ENCODE results near the gene CASTOR2. TPM values are rescaled to one million over a fixed set of nuclear protein-coding genes. Genes with fewer than 3 reads are reported as not detected.
"Not testable (repeated sequence)": the region's sequence is repeated elsewhere in the genome, so short reads cannot be mapped to it uniquely, and the experiment has no call there.

Gene CASTOR2
- 5.3 and 12.0 TPM in 2 replicates for total RNA-seq (2014; rRNA removed; shearing (Covaris generic))

DNA sequence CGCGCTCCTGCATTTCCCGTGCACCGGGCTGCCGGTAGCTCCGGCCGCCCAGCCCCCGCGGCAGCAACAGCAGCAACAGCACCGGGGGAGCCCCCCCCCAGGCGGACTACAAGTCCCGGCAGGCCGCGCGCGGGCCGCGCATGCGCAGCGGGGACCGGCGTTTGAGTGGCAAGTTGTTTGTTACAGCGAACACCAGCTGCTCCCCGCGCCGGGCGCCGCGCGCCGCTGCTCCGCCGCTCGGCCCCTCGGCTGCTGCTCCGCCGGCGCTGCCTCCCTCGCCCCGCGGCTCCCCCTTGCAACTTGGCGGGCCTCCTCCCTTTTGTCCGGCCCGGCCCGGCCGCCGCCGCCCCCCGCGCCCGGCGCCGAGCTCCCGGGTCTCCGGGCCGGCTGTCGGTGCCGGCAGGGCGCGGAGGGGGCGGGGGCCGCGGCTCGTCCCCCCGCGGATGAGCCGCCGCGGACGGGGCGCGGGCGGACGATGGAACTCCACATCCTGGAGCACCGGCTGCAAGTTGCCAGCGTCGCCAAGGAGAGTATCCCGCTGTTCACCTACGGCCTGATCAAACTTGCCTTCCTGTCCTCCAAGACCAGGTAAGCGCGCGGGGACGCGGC, at the start of gene CASTOR2:
Gene CASTOR2, plus strand, starts transcription at position 195 of the 609 bp plus-strand sequence. Its CDS starts 281 bp downstream, at position 476.
- not testable (repeated sequence) for DNase-seq (ENCODE audit: low spot score)

GRCh38 chr7:74922321-74922890, 42.1 kb upstream of the CASTOR2 start:
- not testable (repeated sequence) for DNase-seq (ENCODE audit: low spot score)

GRCh38 chr7:74923644-74924043, 40.9 kb upstream of the CASTOR2 start:
- DNase-seq (ENCODE audit: low spot score): not testable (repeated sequence)

- DNase-seq (ENCODE audit: low spot score): not testable (repeated sequence)
These were observed 37.5 kb upstream of the CASTOR2 start for GRCh38 chr7:74926968-74927367.

GRCh38 chr7:74931563-74932328, 32.8 kb upstream of the CASTOR2 start:
- DNase-seq (ENCODE audit: low spot score): not testable (repeated sequence)

- DNase-seq (ENCODE audit: low spot score): not testable (repeated sequence)
These were observed 25.1 kb upstream of the CASTOR2 start for GRCh38 chr7:74939429-74939828.

DNA sequence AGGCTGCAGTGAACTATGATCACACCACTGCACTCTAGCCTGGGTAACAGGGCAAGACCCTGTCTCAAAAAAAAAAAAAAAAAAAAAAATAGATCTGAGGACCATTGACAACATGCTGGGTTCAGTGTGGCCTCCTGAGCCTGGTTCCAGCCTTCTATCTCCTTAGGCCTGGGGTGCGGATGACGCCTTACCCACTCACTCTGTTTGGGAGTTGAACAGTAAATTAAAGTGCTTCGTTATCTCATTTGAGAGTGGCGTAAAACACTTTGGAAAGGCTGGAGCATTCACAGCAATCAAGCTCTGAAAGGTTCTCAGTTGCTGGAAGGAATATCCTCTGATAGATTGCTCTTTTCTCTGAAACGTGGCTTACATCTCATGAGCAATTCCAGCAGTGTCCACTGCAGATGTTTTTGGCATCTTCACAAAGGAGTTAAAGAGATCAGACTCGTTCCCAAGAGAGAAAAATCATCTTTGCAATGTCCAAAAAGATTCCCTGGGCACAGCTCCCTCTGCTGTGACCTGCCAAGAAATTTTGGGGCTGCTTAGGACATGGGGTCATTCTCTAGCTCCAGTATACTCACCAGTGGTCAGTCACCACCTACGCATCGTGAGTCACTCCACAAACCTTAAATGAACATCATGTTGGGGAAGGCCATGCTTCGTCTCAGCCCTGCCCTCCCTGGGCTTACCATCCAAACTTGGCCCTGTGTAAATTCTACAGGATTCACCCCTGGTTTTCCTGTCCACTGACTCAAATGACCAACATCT, 23.0 kb upstream of the CASTOR2 start:
- not testable (repeated sequence) for DNase-seq (ENCODE audit: low spot score)

- DNase-seq (ENCODE audit: low spot score): not testable (repeated sequence)
These were observed 20.6 kb upstream of the CASTOR2 start for GRCh38 chr7:74943923-74944322.

- DNase-seq (ENCODE audit: low spot score): not testable (repeated sequence)
These were observed 16.8 kb upstream of the CASTOR2 start for GRCh38 chr7:74947741-74948140.

GRCh38 chr7:74953774-74954173, 10.7 kb upstream of the CASTOR2 start:
- DNase-seq (ENCODE audit: low spot score): not testable (repeated sequence)

DNA sequence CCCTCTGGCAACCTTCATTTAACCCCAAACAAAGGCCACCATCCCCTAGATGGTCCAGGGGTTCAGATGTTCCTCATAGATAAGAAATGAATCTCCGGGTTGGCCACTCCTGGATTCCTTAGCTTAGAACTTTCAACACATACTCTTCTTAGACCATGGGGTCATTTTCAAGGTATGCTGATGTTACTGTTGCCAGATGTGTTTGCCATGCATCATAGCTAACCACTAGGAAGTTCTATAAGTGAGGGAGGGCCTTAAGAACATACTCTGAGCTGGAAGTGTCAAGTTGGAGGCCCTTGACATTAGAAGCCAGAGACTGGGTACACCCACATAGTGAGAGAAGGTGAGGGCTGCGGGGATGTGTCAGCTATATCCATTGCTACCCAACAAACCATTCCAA, 6.2 kb upstream of the CASTOR2 start:
- DNase-seq (ENCODE audit: low spot score): not testable (repeated sequence)

GRCh38 chr7:74963704-74964510, 598 bp upstream of the CASTOR2 start:
- not testable (repeated sequence) for DNase-seq (ENCODE audit: low spot score)

GRCh38 chr7:74966208-74966854, 1.8 kb downstream of the CASTOR2 start:
- DNase-seq (ENCODE audit: low spot score): not testable (repeated sequence)

- DNase-seq (ENCODE audit: low spot score): not testable (repeated sequence)
These were observed 2.4 kb downstream of the CASTOR2 start for GRCh38 chr7:74966909-74967308.

DNA sequence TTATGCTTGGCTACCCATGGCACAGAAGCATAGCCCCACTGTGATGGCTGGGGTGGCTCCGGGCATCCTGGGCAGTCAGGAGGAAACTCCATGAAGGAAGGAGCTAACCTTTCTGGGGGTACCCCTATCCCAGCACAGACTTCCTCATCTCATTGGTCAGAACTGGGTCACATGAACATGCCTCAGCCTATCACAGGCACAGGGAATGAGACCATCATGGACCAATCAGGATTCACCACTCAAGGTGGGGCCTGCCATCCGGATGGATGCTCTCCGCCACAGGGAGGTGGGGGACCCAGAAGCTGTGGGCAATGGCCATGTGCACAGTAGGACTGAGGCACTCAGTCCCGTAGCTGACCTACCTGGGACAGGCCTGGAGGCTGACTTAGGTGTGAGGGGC, 6.9 kb downstream of the CASTOR2 start:
- not testable (repeated sequence) for DNase-seq (ENCODE audit: low spot score)

- DNase-seq (ENCODE audit: low spot score): not testable (repeated sequence)
These were observed 7.9 kb downstream of the CASTOR2 start for GRCh38 chr7:74972377-74972776.

DNA sequence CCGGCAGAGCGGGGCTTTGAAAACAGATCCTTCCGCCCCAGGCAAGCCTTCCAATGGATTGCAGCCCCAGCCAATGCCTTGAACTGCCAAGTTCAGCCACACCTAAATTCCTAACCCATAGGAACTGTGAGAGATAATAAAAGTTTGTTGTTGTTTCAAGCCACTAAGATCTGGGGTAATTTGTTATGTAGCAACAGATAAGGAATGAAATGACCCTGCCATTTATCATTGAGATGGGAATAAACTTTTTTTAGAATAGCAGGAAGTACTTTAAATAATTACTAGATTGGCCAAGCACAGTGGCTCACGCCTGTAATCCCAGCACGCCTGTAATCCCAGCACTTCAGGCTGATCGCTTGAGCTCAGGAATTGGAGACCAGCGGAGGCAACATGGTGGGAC, 11.5 kb downstream of the CASTOR2 start:
- DNase-seq (ENCODE audit: low spot score): not testable (repeated sequence)

DNA sequence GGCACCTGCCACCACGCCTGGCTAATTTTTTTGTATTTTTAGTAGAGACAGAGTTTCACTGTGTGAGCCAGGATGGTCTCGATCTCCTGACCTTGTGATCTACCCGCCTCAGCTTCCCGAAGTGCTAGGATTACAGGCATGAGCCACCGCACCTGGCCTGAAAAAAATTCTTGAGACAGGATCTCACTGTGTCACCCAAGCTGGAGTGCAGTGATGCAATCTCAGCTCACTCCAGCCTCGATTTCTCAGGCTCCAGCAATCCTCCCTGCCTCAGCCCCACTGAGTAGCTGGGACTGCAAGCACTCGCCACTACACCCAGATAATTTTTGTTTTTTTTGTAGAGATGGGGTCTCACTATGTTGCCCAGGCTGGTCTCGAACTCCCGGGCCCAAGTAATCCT, 13.0 kb downstream of the CASTOR2 start:
- DNase-seq (ENCODE audit: low spot score): not testable (repeated sequence)

GRCh38 chr7:74988436-74988835, 23.9 kb downstream of the CASTOR2 start:
- not testable (repeated sequence) for DNase-seq (ENCODE audit: low spot score)

DNA sequence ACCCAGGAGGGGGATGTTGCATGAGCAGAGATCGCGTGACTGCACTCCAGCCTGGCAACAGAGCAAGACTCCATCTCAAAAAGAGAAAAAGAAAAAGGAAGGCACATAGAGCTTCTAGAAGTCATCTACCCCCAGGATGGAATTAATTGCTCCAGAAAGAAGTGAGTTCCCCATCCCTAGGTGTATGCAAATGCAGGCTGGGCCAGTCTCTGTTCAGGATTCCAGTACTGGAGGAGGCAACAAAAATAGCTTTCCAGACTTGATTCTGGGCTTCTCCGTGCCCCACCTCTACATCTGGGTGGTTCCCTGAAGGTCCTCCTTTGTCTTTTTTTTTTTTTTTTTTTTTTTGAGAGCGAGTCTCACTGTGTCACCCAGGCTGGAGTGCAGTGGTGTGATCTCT, 28.6 kb downstream of the CASTOR2 start:
- no peak for DNase-seq (ENCODE audit: low spot score)
